DND-41 (cell line): Measurements from ENCODE around the gene STOML1.
"Not testable (repeated sequence)": the region's sequence is repeated elsewhere in the genome, so short reads cannot be mapped to it uniquely, and the experiment has no call there.

Experiments
- ATAC-seq: fragments of 200-7000 bp; cut with Tn5 transposase; 3 replicates; pipeline ENCODE4 v1.9.1; 2021; ENCODE audit warnings: low read depth; ENCODE audit not compliant: insufficient read depth
- DNase-seq: peaks from one replicate; pipeline ENCODE4 v3.0.0-alpha.2; 2020
- H2AFZ ChIP-seq: 2 replicates; pipeline ENCODE4 v1.6.0; 2012; ENCODE audit warnings: low read depth, low read length
- H3K27ac ChIP-seq: 2 replicates; pipeline ENCODE4 v1.5.1; 2012; ENCODE audit warnings: low read length, inconsistent platforms
- H3K27me3 ChIP-seq: fragments of 200-600 bp; sonication (generic); 2 replicates; pipeline ENCODE4 v1.6.0; 2012; ENCODE audit warnings: low read length, mild to moderate bottlenecking, inconsistent platforms; ENCODE audit not compliant: insufficient read depth, poor library complexity
- H3K36me3 ChIP-seq: 2 replicates; pipeline ENCODE4 v1.5.1; 2012; ENCODE audit warnings: low read length, inconsistent platforms; ENCODE audit not compliant: insufficient read depth
- H3K4me1 ChIP-seq: 2 replicates; pipeline ENCODE4 v1.5.1; 2012; ENCODE audit warnings: mild to moderate bottlenecking, low read length; ENCODE audit not compliant: insufficient read depth
- H3K4me2 ChIP-seq: 2 replicates; pipeline ENCODE4 v1.6.0; 2012; ENCODE audit warnings: mild to moderate bottlenecking, moderate library complexity, low read length, inconsistent platforms; ENCODE audit not compliant: insufficient read depth
- H3K4me3 ChIP-seq, 2 experiments: fragments of 200-600 bp in 1 of 2; shearing (Covaris generic) in 1 of 2; 2 replicates each; pipeline ENCODE4 v1.5.1; 2012 to 2016; ENCODE audit warnings: inconsistent platforms in 2 of 2, low read length in 2 of 2, mild to moderate bottlenecking in 2 of 2, low read depth in 1 of 2, moderate library complexity in 1 of 2
- H3K79me2 ChIP-seq: 2 replicates; pipeline ENCODE4 v1.6.0; 2012; ENCODE audit warnings: low read length, inconsistent platforms; ENCODE audit not compliant: insufficient read depth
- H3K9ac ChIP-seq: 2 replicates; pipeline ENCODE4 v1.6.0; 2012; ENCODE audit warnings: low read depth, mild to moderate bottlenecking, inconsistent platforms, low read length, moderate library complexity
- H3K9me3 ChIP-seq: 2 replicates; pipeline ENCODE4 v1.5.1; 2012; ENCODE audit warnings: low read length, moderate library complexity, mild to moderate bottlenecking, inconsistent platforms; ENCODE audit not compliant: insufficient read depth, severe bottlenecking
- H4K20me1 ChIP-seq: 2 replicates; pipeline ENCODE4 v1.6.0; 2012; ENCODE audit warnings: low read length; ENCODE audit not compliant: insufficient read depth
- CTCF ChIP-seq: IDR thresholded peaks from 2 replicates; pipeline ENCODE4 v1.5.1; 2012; ENCODE audit warnings: borderline replicate concordance, low read length, moderate library complexity, mild to moderate bottlenecking; ENCODE audit not compliant: poor library complexity, severe bottlenecking; ENCODE audit errors: extremely low read depth
- EZH2 ChIP-seq: IDR thresholded peaks from 3 replicates; pipeline ENCODE4 v1.6.1; 2012; ENCODE audit warnings: borderline replicate concordance, low read depth, mild to moderate bottlenecking, moderate library complexity, low read length, inconsistent platforms; ENCODE audit not compliant: severe bottlenecking

The STOML1 gene

GRCh38 chr15:73962433-73962832 lies 29.7 kb downstream of the STOML1 start:
- H3K9ac ChIP-seq: no peak overlapping the region
- no peak overlapping the region for H3K27ac ChIP-seq
- H3K4me3 ChIP-seq: no peak overlapping the region
- no peaks in the 10 kb centered on the region for H3K27me3 ChIP-seq
- H3K9me3 ChIP-seq: no peaks in the 10 kb centered on the region
- H3K36me3 ChIP-seq: no peaks in the 10 kb centered on the region
- no peaks in the 10 kb centered on the region for H3K79me2 ChIP-seq
- no peak overlapping the region for H3K4me2 ChIP-seq
- no peak for TF ChIP-seq CTCF
- no peak for TF ChIP-seq EZH2
- peaks cover 66% of the 10 kb centered on the region for H3K4me1 ChIP-seq
- DNase-seq (no peak), ATAC-seq (no peak)
- H4K20me1 ChIP-seq: no peaks in the 10 kb centered on the region
- H2AFZ ChIP-seq: no peak overlapping the region

- ATAC-seq, H3K79me2 ChIP-seq, H3K9me3 ChIP-seq, H3K9ac ChIP-seq, DNase-seq, H3K27me3 ChIP-seq, H3K4me3 ChIP-seq, H3K36me3 ChIP-seq, H3K4me2 ChIP-seq, H2AFZ ChIP-seq, H4K20me1 ChIP-seq: not testable (repeated sequence)
- Histone ChIP-seq H3K27ac (peak overlapping the region; percentile 36; the same call in 1 of the 2 replicates), H3K4me1 (peaks cover 49% of the 10 kb centered on the region)
Measured at GRCh38 chr15:73960472-73961070, 31.5 kb downstream of the STOML1 start.

GRCh38 chr15:73959801-73960200 lies 32.3 kb downstream of the STOML1 start:
- Histone ChIP-seq H3K9me3 (no peaks in the 10 kb centered on the region), H3K9ac (peak overlapping the region; percentile 11; the same call in 1 of the 2 replicates), H2AFZ (peak overlapping the region; percentile 30; the same call in 1 of the 2 replicates), H3K27ac (peak overlapping the region; percentile 73), H3K36me3 (no peaks in the 10 kb centered on the region), H4K20me1 (no peaks in the 10 kb centered on the region), H3K79me2 (no peaks in the 10 kb centered on the region), H3K4me3 (no peak overlapping the region; a peak in 1 of 4 replicates), H3K4me2 (peak overlapping the region; percentile 61; the same call in 1 of the 2 replicates), H3K27me3 (no peaks in the 10 kb centered on the region), H3K4me1 (peaks cover 41% of the 10 kb centered on the region)
- no peak for TF ChIP-seq EZH2
- no peak for TF ChIP-seq CTCF
- ATAC-seq: no peak
- DNase-seq: no peak

GRCh38 chr15:73959012-73959581 lies 33.0 kb downstream of the STOML1 start:
- Histone ChIP-seq H2AFZ (no peak overlapping the region), H3K27ac (peak overlapping the region; percentile 89), H4K20me1 (no peaks in the 10 kb centered on the region), H3K4me2 (peak overlapping the region; percentile 61), H3K36me3 (no peaks in the 10 kb centered on the region), H3K4me1 (peaks cover 34% of the 10 kb centered on the region), H3K27me3 (no peaks in the 10 kb centered on the region), H3K9me3 (no peaks in the 10 kb centered on the region), H3K9ac (peak overlapping the region; percentile 26), H3K79me2 (no peaks in the 10 kb centered on the region), H3K4me3 (no peak overlapping the region; a peak in 2 of 4 replicates)
- ATAC-seq (peak; percentile 95), DNase-seq (peak; percentile 70)
- peak; percentile 38 for TF ChIP-seq CTCF
- no peak for TF ChIP-seq EZH2
